SK-N-SH (cell line): Measurements from ENCODE around the gene CRTC1.

Experiments
- EZH2phosphoT487 ChIP-seq: fragments of 200-600 bp; sonication (generic); IDR thresholded peaks from 2 replicates; pipeline ENCODE4 v1.6.1; 2017; ENCODE audit warnings: low read depth, mixed run types, mild to moderate bottlenecking, antibody characterized with exemption, moderate library complexity, borderline replicate concordance
- FOXJ3 ChIP-seq: sonication (generic); formaldehyde crosslinking; IDR thresholded peaks from 2 replicates; pipeline ENCODE4 v1.5.1; 2020; ENCODE audit warnings: mild to moderate bottlenecking, missing genetic modification reagents
- FOXM1 ChIP-seq: IDR thresholded peaks from 2 replicates; pipeline ENCODE4 v1.4.0; 2012; ENCODE audit warnings: low read depth, mild to moderate bottlenecking
- NRF1 ChIP-seq: IDR thresholded peaks from 2 replicates; pipeline ENCODE4 v1.6.1; 2012; ENCODE audit warnings: low read depth, mild to moderate bottlenecking, low read length
- RXRA ChIP-seq: IDR thresholded peaks from 2 replicates; pipeline ENCODE4 v1.4.0; 2012; ENCODE audit warnings: low read depth, mild to moderate bottlenecking, borderline replicate concordance
- SMC3 ChIP-seq: IDR thresholded peaks from 2 replicates; pipeline ENCODE4 v1.6.1; 2012; ENCODE audit warnings: low read depth, low read length, improper control_type of control experiment
- TAF1 ChIP-seq: IDR thresholded peaks from 2 replicates; pipeline ENCODE4 v1.6.1; 2012; ENCODE audit warnings: low read depth, mild to moderate bottlenecking, low read length, moderate library complexity, borderline replicate concordance
- TF ChIP-seq, protein P1 (sequence below): IDR thresholded peaks from 2 replicates; pipeline ENCODE4 v1.4.0; 2012; ENCODE audit warnings: low read depth, borderline replicate concordance
- TF ChIP-seq, protein P2 (sequence below): fragments of 200-600 bp; sonication (generic); IDR thresholded peaks from 2 replicates; pipeline ENCODE4 v1.6.1; 2017; ENCODE audit warnings: antibody characterized with exemption, mild to moderate bottlenecking, moderate library complexity
- TF ChIP-seq, protein P3 (sequence below): IDR thresholded peaks from 2 replicates; pipeline ENCODE4 v1.4.0; 2012; ENCODE audit warnings: low read depth
- TF ChIP-seq, protein P4 (sequence below): IDR thresholded peaks from 2 replicates; pipeline ENCODE4 v1.6.1; 2012; ENCODE audit warnings: mild to moderate bottlenecking, low read depth, low read length, moderate library complexity

DNA sequence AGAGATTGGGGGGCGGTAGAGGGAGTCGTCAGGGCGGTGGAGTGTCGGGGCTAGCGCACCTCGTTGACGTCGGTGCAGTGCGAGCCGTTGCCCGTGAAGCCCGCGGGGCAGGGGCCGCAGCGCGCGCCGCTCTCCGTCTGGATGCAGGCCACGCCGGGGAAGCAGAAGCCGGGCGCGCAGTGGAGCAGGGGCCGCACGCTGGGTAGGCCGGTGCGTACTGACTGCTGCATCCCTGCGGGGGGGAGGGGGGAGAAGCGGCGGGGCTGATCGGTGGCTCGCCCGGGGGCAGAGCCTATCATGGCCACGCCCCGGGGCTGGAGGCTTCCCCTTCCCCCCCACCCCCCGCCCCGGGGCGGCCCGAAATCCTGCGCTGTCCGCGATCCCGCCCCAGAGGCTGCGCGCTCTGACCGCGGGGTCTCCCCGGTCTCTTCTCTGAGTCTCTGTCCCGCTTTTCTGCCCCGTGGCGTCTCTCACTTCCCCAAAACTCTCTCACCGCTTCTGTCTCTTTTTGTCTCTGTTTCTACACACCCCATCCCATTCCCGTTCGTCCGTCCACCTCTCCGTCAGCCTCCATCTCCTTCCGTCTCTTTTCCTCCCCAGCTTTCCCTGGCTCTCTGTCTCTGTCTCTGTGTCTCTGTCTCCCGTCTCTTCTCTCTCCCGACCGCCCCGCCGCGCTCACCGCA, 106.5 kb downstream of the CRTC1 start:
- TF ChIP-seq, protein P1, sequence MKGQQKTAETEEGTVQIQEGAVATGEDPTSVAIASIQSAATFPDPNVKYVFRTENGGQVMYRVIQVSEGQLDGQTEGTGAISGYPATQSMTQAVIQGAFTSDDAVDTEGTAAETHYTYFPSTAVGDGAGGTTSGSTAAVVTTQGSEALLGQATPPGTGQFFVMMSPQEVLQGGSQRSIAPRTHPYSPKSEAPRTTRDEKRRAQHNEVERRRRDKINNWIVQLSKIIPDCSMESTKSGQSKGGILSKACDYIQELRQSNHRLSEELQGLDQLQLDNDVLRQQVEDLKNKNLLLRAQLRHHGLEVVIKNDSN, result no peak
- TF ChIP-seq, protein P2, sequence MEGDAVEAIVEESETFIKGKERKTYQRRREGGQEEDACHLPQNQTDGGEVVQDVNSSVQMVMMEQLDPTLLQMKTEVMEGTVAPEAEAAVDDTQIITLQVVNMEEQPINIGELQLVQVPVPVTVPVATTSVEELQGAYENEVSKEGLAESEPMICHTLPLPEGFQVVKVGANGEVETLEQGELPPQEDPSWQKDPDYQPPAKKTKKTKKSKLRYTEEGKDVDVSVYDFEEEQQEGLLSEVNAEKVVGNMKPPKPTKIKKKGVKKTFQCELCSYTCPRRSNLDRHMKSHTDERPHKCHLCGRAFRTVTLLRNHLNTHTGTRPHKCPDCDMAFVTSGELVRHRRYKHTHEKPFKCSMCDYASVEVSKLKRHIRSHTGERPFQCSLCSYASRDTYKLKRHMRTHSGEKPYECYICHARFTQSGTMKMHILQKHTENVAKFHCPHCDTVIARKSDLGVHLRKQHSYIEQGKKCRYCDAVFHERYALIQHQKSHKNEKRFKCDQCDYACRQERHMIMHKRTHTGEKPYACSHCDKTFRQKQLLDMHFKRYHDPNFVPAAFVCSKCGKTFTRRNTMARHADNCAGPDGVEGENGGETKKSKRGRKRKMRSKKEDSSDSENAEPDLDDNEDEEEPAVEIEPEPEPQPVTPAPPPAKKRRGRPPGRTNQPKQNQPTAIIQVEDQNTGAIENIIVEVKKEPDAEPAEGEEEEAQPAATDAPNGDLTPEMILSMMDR, result no peak
- TF ChIP-seq, protein P3, sequence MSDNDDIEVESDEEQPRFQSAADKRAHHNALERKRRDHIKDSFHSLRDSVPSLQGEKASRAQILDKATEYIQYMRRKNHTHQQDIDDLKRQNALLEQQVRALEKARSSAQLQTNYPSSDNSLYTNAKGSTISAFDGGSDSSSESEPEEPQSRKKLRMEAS, result no peak
- TF ChIP-seq EZH2phosphoT487 (no peak), FOXJ3 (CRISPR knock-in tag) (no peak), TAF1 (no peak), SMC3 (no peak), RXRA (no peak), NRF1 (no peak), FOXM1 (no peak)
- TF ChIP-seq, protein P4, sequence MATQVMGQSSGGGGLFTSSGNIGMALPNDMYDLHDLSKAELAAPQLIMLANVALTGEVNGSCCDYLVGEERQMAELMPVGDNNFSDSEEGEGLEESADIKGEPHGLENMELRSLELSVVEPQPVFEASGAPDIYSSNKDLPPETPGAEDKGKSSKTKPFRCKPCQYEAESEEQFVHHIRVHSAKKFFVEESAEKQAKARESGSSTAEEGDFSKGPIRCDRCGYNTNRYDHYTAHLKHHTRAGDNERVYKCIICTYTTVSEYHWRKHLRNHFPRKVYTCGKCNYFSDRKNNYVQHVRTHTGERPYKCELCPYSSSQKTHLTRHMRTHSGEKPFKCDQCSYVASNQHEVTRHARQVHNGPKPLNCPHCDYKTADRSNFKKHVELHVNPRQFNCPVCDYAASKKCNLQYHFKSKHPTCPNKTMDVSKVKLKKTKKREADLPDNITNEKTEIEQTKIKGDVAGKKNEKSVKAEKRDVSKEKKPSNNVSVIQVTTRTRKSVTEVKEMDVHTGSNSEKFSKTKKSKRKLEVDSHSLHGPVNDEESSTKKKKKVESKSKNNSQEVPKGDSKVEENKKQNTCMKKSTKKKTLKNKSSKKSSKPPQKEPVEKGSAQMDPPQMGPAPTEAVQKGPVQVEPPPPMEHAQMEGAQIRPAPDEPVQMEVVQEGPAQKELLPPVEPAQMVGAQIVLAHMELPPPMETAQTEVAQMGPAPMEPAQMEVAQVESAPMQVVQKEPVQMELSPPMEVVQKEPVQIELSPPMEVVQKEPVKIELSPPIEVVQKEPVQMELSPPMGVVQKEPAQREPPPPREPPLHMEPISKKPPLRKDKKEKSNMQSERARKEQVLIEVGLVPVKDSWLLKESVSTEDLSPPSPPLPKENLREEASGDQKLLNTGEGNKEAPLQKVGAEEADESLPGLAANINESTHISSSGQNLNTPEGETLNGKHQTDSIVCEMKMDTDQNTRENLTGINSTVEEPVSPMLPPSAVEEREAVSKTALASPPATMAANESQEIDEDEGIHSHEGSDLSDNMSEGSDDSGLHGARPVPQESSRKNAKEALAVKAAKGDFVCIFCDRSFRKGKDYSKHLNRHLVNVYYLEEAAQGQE, result no peak
